Measurements from ENCODE around the gene CCDC12.

GRCh38 chr3:47005212-47006144 is 28.9 kb upstream of the CCDC12 start:
- TF ChIP-seq CTCF (IDR thresholded peaks at IDR 0.05) (no peak), POLR2A (IDR thresholded peaks at IDR 0.05) (no peak)
